IMR-90 (cell line): Measurements from ENCODE around the gene PYY. TPM values are rescaled to one million over a fixed set of nuclear protein-coding genes. Genes with fewer than 3 reads are reported as not detected.

Experiments
- ATAC-seq: fragments of 200-7000 bp; cut with Tn5 transposase; 2 replicates; pipeline ENCODE4 v1.9.1; 2020; ENCODE audit warnings: low read depth, mild to moderate bottlenecking, moderate library complexity
- BruUV-seq: library from RNA; stranded (reverse); fragments of 400-500 nt; replicated peaks from 2 replicates; lab custom pipeline; 2021; lab: Mats Ljungman, UMichigan
- CTCF ChIA-PET: fragments of 300-600 bp; formaldehyde crosslinking; extraction: SDS; loops from one replicate; lab custom pipeline; 2021; ENCODE audit warnings: antibody characterized with exemption; lab: Yijun Ruan, JAX
- POLR2A ChIA-PET: fragments of 300-600 bp; sonication (Branson Sonifier 250); formaldehyde crosslinking; loops from one replicate; lab custom pipeline; 2022; ENCODE audit warnings: antibody characterized with exemption; ENCODE audit not compliant: unreplicated experiment; lab: Charles Lee
- DNase-seq: peaks from one replicate; pipeline ENCODE4 v3.0.0; 2013
- H2AFZ ChIP-seq: replicated peaks from 2 replicates; pipeline ENCODE3; 2013; ENCODE audit warnings: low read length, mild to moderate bottlenecking; ENCODE audit not compliant: poor library complexity
- H2AK5ac ChIP-seq: 2 replicates; pipeline ENCODE4 v1.6.1; 2013; ENCODE audit warnings: low read depth, low read length, inconsistent platforms
- H2AK9ac ChIP-seq: replicated peaks from 2 replicates; pipeline ENCODE3; 2013; ENCODE audit warnings: mild to moderate bottlenecking, low read depth, low read length, moderate library complexity; ENCODE audit not compliant: poor library complexity
- H2BK120ac ChIP-seq: 2 replicates; pipeline ENCODE4 v1.6.1; 2013; ENCODE audit warnings: low read depth, low read length, inconsistent platforms
- H2BK15ac ChIP-seq: 3 replicates; pipeline ENCODE4 v1.6.1; 2013; ENCODE audit warnings: low read depth, low read length, inconsistent platforms
- H2BK20ac ChIP-seq: 2 replicates; pipeline ENCODE4 v1.6.1; 2013; ENCODE audit warnings: low read depth, mild to moderate bottlenecking, inconsistent platforms, low read length, moderate library complexity
- H2BK5ac ChIP-seq: 2 replicates; pipeline ENCODE4 v1.6.1; 2013; ENCODE audit warnings: mild to moderate bottlenecking, low read depth, low read length, inconsistent platforms; ENCODE audit not compliant: poor library complexity, severe bottlenecking
- H3K14ac ChIP-seq: replicated peaks from 2 replicates; pipeline ENCODE4 v1.6.1; 2013; ENCODE audit warnings: low read depth, low read length, inconsistent platforms
- H3K18ac ChIP-seq: 2 replicates; pipeline ENCODE4 v1.6.1; 2013; ENCODE audit warnings: low read depth, low read length, control low read depth
- H3K23ac ChIP-seq: 2 replicates; pipeline ENCODE4 v1.6.1; 2013; ENCODE audit warnings: low read depth, low read length, inconsistent platforms
- H3K27ac ChIP-seq: 2 replicates; pipeline ENCODE4 v1.5.1; 2013; ENCODE audit warnings: mild to moderate bottlenecking, control low read depth, low read length; ENCODE audit not compliant: insufficient read depth
- H3K27me3 ChIP-seq: 2 replicates; pipeline ENCODE4 v1.6.1; 2013; ENCODE audit warnings: low read length; ENCODE audit not compliant: control insufficient read depth, insufficient read depth
- H3K36me3 ChIP-seq: 2 replicates; pipeline ENCODE4 v1.6.1; 2013; ENCODE audit warnings: low read length, mixed read lengths; ENCODE audit not compliant: control insufficient read depth, insufficient read depth
- H3K4ac ChIP-seq: 2 replicates; pipeline ENCODE4 v1.6.1; 2013; ENCODE audit warnings: low read depth, low read length, inconsistent platforms
- H3K4me1 ChIP-seq: 2 replicates; pipeline ENCODE4 v1.6.1; 2013; ENCODE audit warnings: low read length, mixed read lengths; ENCODE audit not compliant: control insufficient read depth, insufficient read depth
- H3K4me2 ChIP-seq: 2 replicates; pipeline ENCODE4 v1.6.1; 2013; ENCODE audit warnings: low read depth, mild to moderate bottlenecking, control low read depth, low read length, moderate library complexity
- H3K4me3 ChIP-seq: 2 replicates; pipeline ENCODE4 v1.5.1; 2013; ENCODE audit warnings: low read depth, mild to moderate bottlenecking, control low read depth, low read length, moderate library complexity; ENCODE audit not compliant: insufficient read depth
- H3K56ac ChIP-seq: 2 replicates; pipeline ENCODE4 v1.6.1; 2013; ENCODE audit warnings: low read length, inconsistent platforms; ENCODE audit not compliant: insufficient read depth; ENCODE audit errors: extremely low read depth
- H3K79me1 ChIP-seq, 2 experiments: 2 replicates each; pipeline ENCODE4 v1.6.1; 2013; ENCODE audit warnings: low read length in 2 of 2, inconsistent platforms in 1 of 2, low read depth in 1 of 2
- H3K9ac ChIP-seq: 2 replicates; pipeline ENCODE4 v1.6.1; 2013; ENCODE audit warnings: low read depth, low read length, control low read depth
- H3K9me1 ChIP-seq: 2 replicates; pipeline ENCODE4 v1.6.1; 2013; ENCODE audit warnings: low read length, inconsistent platforms; ENCODE audit not compliant: insufficient read depth
- H3K9me3 ChIP-seq: 2 replicates; pipeline ENCODE4 v1.6.1; 2013; ENCODE audit warnings: low read length; ENCODE audit not compliant: control insufficient read depth, insufficient read depth
- H4K20me1 ChIP-seq: 2 replicates; pipeline ENCODE4 v1.6.1; 2013; ENCODE audit warnings: low read length, inconsistent platforms; ENCODE audit not compliant: insufficient read depth
- H4K5ac ChIP-seq: 2 replicates; pipeline ENCODE4 v1.6.1; 2013; ENCODE audit warnings: mild to moderate bottlenecking, low read depth, low read length, control low read depth
- H4K8ac ChIP-seq, 2 experiments: 2 replicates each; pipeline ENCODE4 v1.6.1; 2013; ENCODE audit warnings: low read depth in 2 of 2, low read length in 2 of 2, control low read depth in 1 of 2, inconsistent platforms in 1 of 2
- H4K91ac ChIP-seq: 2 replicates; pipeline ENCODE4 v1.6.1; 2013; ENCODE audit warnings: low read depth, low read length, inconsistent platforms; ENCODE audit not compliant: insufficient read depth
- BHLHE40 ChIP-seq: fragments of 150-350 bp; IDR thresholded peaks from 2 replicates; pipeline ENCODE4 v1.6.1; 2016; ENCODE audit warnings: mild to moderate bottlenecking, low read depth, low read length
- CEBPB ChIP-seq: IDR thresholded peaks from 2 replicates; pipeline ENCODE4 v1.6.1; 2012; ENCODE audit warnings: low read depth, low read length, improper control_type of control experiment
- CHD1 ChIP-seq: IDR thresholded peaks from 2 replicates; pipeline ENCODE4 v1.6.1; 2012; ENCODE audit warnings: low read depth, low read length, improper control_type of control experiment
- FOS ChIP-seq: fragments of 150-350 bp; IDR thresholded peaks from 2 replicates; pipeline ENCODE4 v1.6.1; 2016; ENCODE audit warnings: low read depth, low read length
- MAZ ChIP-seq: IDR thresholded peaks from 2 replicates; pipeline ENCODE4 v1.6.1; 2012; ENCODE audit warnings: low read depth, mild to moderate bottlenecking, low read length, improper control_type of control experiment, moderate library complexity, borderline replicate concordance
- MXI1 ChIP-seq: IDR thresholded peaks from 2 replicates; pipeline ENCODE4 v1.6.1; 2012; ENCODE audit warnings: low read depth, mild to moderate bottlenecking, low read length, moderate library complexity, borderline replicate concordance
- NFE2L2 ChIP-seq: fragments of 150-350 bp; IDR thresholded peaks from 2 replicates; pipeline ENCODE4 v1.6.1; 2016; ENCODE audit warnings: low read depth, mild to moderate bottlenecking, low read length
- POLR2A ChIP-seq: IDR thresholded peaks from 2 replicates; pipeline ENCODE4 v1.6.1; 2012; ENCODE audit warnings: mild to moderate bottlenecking, low read depth, low read length
- RAD21 ChIP-seq: IDR thresholded peaks from 2 replicates; pipeline ENCODE4 v1.6.1; 2012; ENCODE audit warnings: low read length, improper control_type of control experiment
- RCOR1 ChIP-seq: IDR thresholded peaks from 2 replicates; pipeline ENCODE4 v1.6.1; 2012; ENCODE audit warnings: mild to moderate bottlenecking, low read length, improper control_type of control experiment; ENCODE audit not compliant: insufficient replicate concordance
- RFX5 ChIP-seq: IDR thresholded peaks from 2 replicates; pipeline ENCODE4 v1.8.0; 2012; ENCODE audit warnings: low read depth, mild to moderate bottlenecking, low read length, moderate library complexity
- SMC3 ChIP-seq: fragments of 150-350 bp; IDR thresholded peaks from 2 replicates; pipeline ENCODE4 v1.6.1; 2016; ENCODE audit warnings: low read depth, mild to moderate bottlenecking, antibody characterized with exemption, low read length, moderate library complexity
- WGBS, 2 experiments: methylation state at CpG; one replicate each; pipeline versions ENCODE4 v1.1.5 to v1.1.7; 2013; ENCODE audit warnings: missing lambda C conversion rate in 2 of 2; ENCODE audit not compliant: insufficient read length in 1 of 2; ENCODE audit errors: extremely low coverage in 2 of 2; 5-methylcytosine and 5-hydroxymethylcytosine counted together
- dilution Hi-C: fragments of 300-500 bp; cut with HindIII; formaldehyde crosslinking; loops from one replicate; pipeline ENCODE4 v1.14.3; 2018; ENCODE audit warnings: low sequenced_read_pairs; ENCODE audit not compliant: unreplicated experiment
- in situ Hi-C: fragments of 300-500 bp; cut with MboI; formaldehyde crosslinking; loops from 3 replicates; pipeline ENCODE4 v1.14.3; 2019; ENCODE audit warnings: low sequenced_read_pairs, inconsistent platforms, mixed read lengths
- intact Hi-C: fragments of 100-400 bp; cut with micrococcal nuclease; formaldehyde crosslinking; loops from 2 replicates; pipeline ENCODE4 v1.10.0; 2022
- polyA plus RNA-seq, 3 experiments: library from polyadenylated mRNA; depleted of rRNA; stranded (reverse); fragments of >200 nt; gene quantifications; 2 replicates each; pipeline ENCODE4 v1.2.3, GENCODE V29; 2012; ENCODE audit warnings: low replicate concordance in 1 of 3
- total RNA-seq: library from RNA; depleted of rRNA; stranded (reverse); fragments of >200 nt; gene quantifications from 2 replicates; pipeline ENCODE4 v1.2.3, GENCODE V29; 2012
- TF ChIP-seq, protein P1 (sequence below): fragments of 150-350 bp; IDR thresholded peaks from 2 replicates; pipeline ENCODE4 v1.6.1; 2016; ENCODE audit warnings: low read depth, mild to moderate bottlenecking, low read length, moderate library complexity, borderline replicate concordance
- TF ChIP-seq, protein P2 (sequence below): conservative IDR thresholded peaks from 2 replicates; pipeline ENCODE4 v1.5.1; 2012; ENCODE audit warnings: mild to moderate bottlenecking, low read depth, low read length, improper control_type of control experiment
- TF ChIP-seq, protein P3 (sequence below): fragments of 150-350 bp; IDR thresholded peaks from 2 replicates; pipeline ENCODE4 v1.6.1; 2017; ENCODE audit warnings: mild to moderate bottlenecking, antibody characterized with exemption, low read length, low read depth

Gene PYY
- total and polyA plus RNA-seq, 2 of the 4 experiments (the other 2 are of a cell fraction): not detected

DNA sequence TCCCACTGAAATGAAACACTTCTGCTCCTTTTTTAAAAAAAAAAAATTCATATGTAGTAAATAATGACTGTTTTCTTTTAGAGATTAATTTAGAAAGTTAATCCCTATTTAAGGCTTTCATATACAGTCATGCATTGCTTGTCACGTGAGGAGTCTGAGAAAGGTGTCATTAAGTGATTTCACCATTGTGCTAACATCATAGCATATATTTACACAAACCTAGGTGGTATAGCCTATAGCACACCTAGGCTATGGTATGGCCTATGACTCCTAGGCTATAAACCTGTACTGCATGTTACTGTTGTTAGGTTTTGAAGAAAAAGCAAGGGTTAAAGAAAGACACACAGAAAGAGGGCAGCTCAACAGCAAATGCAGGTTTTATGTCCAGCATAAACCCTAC, 25.1 kb downstream of the PYY start:
- no peak overlapping the region for H2BK120ac ChIP-seq
- no peak overlapping the region for H3K14ac ChIP-seq
- no peaks in the 10 kb centered on the region for H3K36me3 ChIP-seq
- no peak overlapping the region for H2BK15ac ChIP-seq
- no peak overlapping the region for H3K23ac ChIP-seq
- no peak overlapping the region for H3K4me3 ChIP-seq
- ChIA-PET POLR2A (interaction anchor here (0.6 kb wide), 1 partner anchor 459 kb away, joined by 4 read pairs; no protein-coding TSS in a partner anchor), CTCF (no interaction called here)
- no peak overlapping the region for H2AK5ac ChIP-seq
- no peaks in the 10 kb centered on the region for H3K4me1 ChIP-seq
- no peak overlapping the region for H3K56ac ChIP-seq
- intact Hi-C loops: no loop called here
- H3K18ac ChIP-seq: no peak overlapping the region
- H3K9ac ChIP-seq: no peak overlapping the region
- BruUV-seq: no TSS peak
- no peak overlapping the region for H2BK5ac ChIP-seq
- no peak overlapping the region for H3K4ac ChIP-seq
- H3K27me3 ChIP-seq: peaks cover 78% of the 10 kb centered on the region
- H4K8ac ChIP-seq: no peak overlapping the region
- no peaks in the 10 kb centered on the region for H4K20me1 ChIP-seq
- TF ChIP-seq RCOR1 (no peak), MXI1 (no peak), FOS (no peak), POLR2A (no peak), CHD1 (no peak), SMC3 (no peak), BHLHE40 (no peak), MAZ (no peak), NFE2L2 (no peak), CEBPB (no peak), RAD21 (no peak), RFX5 (no peak)
- TF ChIP-seq, protein P1, sequence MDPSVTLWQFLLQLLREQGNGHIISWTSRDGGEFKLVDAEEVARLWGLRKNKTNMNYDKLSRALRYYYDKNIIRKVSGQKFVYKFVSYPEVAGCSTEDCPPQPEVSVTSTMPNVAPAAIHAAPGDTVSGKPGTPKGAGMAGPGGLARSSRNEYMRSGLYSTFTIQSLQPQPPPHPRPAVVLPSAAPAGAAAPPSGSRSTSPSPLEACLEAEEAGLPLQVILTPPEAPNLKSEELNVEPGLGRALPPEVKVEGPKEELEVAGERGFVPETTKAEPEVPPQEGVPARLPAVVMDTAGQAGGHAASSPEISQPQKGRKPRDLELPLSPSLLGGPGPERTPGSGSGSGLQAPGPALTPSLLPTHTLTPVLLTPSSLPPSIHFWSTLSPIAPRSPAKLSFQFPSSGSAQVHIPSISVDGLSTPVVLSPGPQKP: no peak
- TF ChIP-seq, protein P2, sequence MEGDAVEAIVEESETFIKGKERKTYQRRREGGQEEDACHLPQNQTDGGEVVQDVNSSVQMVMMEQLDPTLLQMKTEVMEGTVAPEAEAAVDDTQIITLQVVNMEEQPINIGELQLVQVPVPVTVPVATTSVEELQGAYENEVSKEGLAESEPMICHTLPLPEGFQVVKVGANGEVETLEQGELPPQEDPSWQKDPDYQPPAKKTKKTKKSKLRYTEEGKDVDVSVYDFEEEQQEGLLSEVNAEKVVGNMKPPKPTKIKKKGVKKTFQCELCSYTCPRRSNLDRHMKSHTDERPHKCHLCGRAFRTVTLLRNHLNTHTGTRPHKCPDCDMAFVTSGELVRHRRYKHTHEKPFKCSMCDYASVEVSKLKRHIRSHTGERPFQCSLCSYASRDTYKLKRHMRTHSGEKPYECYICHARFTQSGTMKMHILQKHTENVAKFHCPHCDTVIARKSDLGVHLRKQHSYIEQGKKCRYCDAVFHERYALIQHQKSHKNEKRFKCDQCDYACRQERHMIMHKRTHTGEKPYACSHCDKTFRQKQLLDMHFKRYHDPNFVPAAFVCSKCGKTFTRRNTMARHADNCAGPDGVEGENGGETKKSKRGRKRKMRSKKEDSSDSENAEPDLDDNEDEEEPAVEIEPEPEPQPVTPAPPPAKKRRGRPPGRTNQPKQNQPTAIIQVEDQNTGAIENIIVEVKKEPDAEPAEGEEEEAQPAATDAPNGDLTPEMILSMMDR: no peak
- TF ChIP-seq, protein P3, sequence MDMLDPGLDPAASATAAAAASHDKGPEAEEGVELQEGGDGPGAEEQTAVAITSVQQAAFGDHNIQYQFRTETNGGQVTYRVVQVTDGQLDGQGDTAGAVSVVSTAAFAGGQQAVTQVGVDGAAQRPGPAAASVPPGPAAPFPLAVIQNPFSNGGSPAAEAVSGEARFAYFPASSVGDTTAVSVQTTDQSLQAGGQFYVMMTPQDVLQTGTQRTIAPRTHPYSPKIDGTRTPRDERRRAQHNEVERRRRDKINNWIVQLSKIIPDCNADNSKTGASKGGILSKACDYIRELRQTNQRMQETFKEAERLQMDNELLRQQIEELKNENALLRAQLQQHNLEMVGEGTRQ: no peak
- H2BK20ac ChIP-seq: no peak overlapping the region
- no peaks in the 10 kb centered on the region for H3K9me3 ChIP-seq
- dilution Hi-C loops: no loop called here
- H2AK9ac ChIP-seq: no peak overlapping the region
- no peak overlapping the region for H3K4me2 ChIP-seq
- H3K9me1 ChIP-seq: no peaks in the 10 kb centered on the region
- no peak for ATAC-seq
- no peak overlapping the region for H3K27ac ChIP-seq
- in situ Hi-C loops: no loop called here
- H4K5ac ChIP-seq: no peak overlapping the region
- WGBS, 2 experiments: no CpG with 5 or more reads among the region's 1 CpG
- DNase-seq: no peak
- no peak overlapping the region for H2AFZ ChIP-seq
- no peaks in the 10 kb centered on the region for H3K79me1 ChIP-seq
- H4K91ac ChIP-seq: no peak overlapping the region
